ENCODE measurements around the gene ITGA2.
"Not testable (repeated sequence)": the region's sequence is repeated elsewhere in the genome, so short reads cannot be mapped to it uniquely, and the experiment has no call there.

ITGA2 gene

GRCh38 chr5:52989025-52989780 lies at the start of gene ITGA2:
TSS of gene ITGA2 (plus strand) at chr5:52989352. CDS start at chr5:52989469, 117 bp downstream.
- peak; percentile 45 to 47 for DNase-seq

GRCh38 chr5:52943285-52943684 lies 45.9 kb upstream of the ITGA2 start:
- peak; percentile 17 to 38 for DNase-seq

DNA sequence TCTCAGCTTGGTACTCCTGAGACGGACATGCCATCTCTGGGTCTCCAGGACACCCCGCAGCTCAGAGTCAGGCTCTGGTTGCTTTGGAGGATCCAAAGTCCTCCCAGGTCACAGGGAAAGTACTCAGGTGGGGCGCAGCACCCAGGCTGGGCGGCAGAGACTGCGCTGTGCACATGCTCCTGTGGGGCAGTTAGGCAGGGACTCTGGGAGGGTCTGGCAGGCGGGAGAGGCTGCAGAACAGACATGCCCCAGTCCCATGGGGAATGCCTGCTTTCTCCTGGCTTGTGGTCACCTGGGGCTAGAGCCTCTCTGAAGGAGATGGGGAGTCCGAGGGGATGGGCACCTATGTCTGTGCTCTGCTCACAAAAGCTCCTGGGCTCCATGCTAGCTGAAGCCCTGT lies 45.3 kb upstream of the ITGA2 start:
- DNase-seq, result no peak

DNA sequence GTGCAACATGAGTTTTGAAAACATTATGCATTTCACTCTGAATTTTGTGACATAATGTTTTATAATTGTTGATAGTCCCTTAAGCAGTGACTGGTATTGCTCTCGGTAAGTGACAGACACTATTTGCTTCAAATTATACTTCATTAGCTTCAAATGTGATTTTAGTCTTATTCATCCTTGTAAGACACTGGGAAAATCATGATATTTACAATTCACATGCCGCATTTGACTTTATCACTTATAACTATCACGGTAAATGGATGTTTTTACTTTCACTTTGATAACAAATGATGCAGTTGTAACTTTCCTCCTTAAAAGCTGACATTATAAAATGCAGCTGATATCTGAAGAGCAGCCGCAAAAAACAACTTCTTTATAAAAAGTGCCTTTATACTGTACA lies 44.1 kb upstream of the ITGA2 start:
- no peak for DNase-seq

DNA sequence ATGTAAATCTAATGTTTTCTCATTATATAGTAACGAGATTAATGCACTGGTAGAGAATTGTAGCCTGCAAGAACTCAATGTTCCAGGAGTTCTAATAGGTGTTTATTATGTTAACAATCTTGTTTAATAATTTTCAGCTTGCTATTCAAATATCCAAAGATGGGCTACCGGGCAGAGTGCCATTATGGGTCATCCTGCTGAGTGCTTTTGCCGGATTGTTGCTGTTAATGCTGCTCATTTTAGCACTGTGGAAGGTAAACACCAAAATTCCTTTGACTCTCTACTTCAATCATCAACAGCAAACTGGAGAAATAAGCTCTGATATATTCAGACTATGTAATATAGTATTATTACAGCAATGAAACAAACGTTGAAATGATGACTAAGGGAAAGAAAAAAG lies 41.9 kb upstream of the ITGA2 start:
- no peak for DNase-seq

- DNase-seq, result no peak
Measured at GRCh38 chr5:52947851-52948250, 41.3 kb upstream of the ITGA2 start.

DNA sequence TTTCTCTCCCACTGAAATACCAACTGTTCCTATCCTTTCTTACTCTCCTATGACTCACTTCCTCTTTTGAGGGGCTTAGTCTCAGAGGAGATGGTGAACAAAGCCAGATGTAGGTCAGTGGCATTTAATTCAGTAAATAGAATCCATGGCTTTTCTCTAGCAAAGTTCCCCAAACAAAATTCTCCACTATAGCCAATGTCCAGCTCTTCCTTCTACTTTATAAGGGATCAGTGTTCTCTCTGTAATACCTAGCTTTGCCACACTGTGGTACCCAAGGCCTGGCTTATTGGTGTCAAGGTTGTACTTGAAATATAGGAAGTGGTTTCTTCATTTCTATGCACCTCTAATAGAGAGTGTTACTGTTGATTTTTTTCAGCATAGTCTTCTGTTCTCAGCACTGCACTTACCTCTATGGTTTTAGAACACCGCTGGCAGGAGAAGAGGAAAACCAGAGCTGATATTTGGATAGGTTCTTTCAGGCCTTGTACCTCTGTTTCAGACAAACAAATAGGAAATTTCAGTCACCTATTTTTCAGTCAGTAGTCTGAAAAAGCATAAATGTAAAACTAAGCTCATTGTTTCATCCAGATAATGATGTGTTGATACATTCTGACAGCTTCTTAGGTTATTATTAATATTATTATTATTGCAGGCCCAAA lies 40.6 kb upstream of the ITGA2 start:
- DNase-seq, result peak; percentile 79 to 81

DNA sequence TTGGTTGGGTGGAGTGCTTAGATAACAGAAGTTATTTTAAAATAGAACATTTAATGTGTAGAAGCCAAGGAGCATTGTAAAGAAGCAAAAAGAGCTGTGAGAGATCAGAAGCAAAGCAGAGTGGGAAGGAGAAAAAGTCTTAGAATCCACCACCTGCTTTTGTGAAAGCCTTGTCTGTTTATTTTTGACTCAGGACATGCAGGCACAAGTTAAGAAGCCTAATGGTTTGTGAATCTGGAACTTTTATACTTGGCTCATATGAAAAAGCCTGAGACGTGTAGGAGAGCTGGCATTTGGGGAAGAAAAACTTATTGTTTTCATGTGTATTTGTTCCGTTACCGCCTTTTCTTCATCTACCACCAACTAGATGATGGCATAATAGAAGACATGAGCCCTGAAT lies 38.5 kb upstream of the ITGA2 start:
- no peak for DNase-seq

GRCh38 chr5:52952483-52952882 lies 36.7 kb upstream of the ITGA2 start:
- DNase-seq, result no peak

GRCh38 chr5:52956014-52956413 lies 33.1 kb upstream of the ITGA2 start:
- DNase-seq, result no peak

DNA sequence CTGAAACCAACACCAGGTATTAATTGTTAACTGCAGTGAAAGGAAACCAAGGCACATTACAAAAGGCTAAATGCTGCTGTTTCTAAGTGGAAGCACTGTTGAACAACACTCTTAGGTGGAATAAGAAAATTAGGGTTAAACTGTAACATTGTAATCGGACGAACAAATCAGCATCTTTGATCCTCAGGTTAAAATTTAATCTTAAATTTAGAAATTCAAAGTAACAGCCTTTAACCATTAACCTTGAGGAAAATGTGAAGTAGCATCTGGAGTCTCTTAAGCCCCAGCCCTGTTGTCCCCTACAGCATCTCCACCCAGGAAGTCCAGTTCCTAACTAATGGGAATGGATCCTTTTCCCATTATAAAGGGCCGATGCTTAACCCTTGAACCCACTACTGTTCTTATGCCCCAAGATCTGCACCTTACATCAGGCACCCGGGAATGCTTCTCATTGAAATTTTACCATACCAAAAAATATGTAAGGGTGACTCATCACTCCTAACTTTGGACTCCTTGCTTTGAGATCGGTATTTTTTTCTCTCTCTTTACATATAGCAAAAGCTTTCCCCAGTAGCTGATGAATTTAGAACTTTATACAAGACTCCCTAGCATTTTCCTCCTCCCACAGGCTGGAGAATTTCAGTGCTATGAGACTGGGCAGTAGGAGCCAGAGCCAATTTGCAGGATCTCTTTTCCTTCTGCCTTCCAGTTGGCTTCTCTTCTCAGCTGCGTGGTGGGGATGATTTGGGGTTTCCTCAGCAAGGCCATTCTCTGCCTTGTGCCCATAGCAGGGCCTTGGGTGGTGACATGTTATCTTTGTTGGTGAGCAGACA lies 32.0 kb upstream of the ITGA2 start:
- DNase-seq, result no peak

GRCh38 chr5:52961274-52961681 lies 27.9 kb upstream of the ITGA2 start:
- DNase-seq, result no peak

GRCh38 chr5:52963636-52964035 lies 25.5 kb upstream of the ITGA2 start:
- no peak for DNase-seq

DNA sequence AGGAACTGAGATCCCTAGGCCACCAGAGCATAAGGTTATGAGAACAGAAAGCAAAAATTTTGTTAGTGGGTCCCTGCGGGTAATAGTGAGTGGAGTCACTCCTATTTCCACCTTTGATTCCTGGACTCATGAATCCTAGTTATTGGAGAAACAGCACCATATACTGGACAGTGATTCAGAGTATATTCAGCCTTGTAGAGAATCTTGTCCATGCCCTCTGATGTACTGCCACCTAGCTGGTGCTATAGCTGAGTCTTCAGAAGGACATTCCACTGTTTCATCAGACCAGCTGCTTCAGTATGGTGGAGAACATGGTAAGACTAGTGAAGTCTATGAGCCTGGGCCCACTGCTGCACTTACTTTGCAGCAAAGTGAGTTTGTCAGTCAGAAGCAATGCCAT lies 25.0 kb upstream of the ITGA2 start:
- DNase-seq, result no peak

DNA sequence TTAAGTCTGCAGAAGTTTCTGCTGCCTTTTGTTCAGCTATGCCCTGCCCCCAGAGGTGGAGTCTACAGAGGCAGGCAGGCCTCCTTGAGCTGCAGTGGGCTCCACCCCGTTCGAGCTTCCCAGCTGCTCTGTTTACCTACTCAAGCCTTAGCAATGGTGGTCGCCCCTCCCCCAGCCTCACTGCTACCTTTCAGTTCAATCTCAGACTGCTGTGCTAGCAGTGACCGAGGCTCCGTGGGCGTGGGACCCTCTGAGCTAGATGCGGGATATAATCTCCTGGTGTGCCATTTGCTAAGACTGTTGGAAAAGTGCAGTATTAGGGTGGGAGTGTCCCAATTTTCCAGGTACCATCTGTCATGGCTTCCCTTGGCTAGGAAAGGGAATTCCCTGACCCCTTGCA lies 13.0 kb upstream of the ITGA2 start:
- not testable (repeated sequence) for DNase-seq

GRCh38 chr5:52977264-52977897 lies 11.8 kb upstream of the ITGA2 start:
- DNase-seq, result no peak

DNA sequence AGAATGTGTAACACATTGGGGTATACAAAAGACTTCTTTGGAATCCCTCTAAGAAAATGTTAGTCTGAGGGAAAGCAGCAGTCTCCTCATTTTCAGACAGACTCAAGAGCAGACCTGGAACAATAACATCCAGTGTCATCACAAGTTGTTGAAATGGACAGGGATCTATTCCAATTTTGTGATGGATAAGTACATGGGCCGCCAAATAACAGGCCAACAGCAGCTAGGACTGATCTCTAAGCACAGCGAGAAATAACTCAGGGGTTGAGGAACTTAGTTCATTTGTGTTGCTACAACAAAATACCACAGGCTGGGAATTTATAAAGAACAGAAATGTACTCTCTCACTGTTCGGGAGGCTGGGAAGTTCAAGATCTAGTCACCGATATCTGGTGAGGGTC lies 7.6 kb upstream of the ITGA2 start:
- DNase-seq, result no peak

DNA sequence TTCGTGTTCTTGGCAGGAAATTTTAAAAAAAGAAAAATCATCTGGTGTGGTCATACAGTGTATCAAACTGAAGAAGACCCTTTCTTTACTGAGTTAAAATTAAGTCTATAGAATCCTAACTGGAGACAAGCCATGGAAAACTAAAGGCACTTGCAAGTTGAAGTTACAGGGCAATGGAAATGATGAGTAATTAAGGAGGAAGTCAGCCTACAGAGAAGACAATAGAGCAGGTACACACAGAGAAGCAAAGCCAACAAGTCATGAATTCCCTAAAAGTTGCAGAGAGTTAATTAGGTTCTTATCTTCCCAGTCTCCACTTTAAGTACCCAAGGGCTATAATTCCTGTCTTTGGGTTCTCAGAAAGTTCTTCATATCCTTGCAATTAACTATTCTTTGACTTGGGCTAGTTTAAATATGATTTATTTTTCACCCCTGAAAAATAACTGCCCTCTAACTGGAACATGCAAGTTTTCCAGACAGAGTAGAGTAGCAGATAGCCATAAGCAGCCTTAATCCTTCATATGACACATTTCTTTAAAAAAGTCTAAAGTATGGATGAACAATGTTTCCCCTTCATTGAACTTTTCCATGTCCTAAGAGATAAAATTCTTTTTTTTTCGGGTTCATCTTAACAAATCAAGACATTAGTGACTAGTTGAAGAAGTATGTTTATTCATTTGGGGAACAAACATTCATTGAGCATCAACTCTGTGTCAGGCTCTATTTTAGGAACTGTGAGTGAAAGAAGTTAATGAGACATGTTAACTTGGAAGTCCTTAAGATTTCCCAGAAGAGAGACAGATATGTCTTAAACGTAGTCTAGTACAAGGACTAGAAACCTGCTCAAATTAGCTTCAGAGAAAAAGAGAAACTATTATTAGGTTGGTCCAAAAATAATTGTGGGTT lies 5.2 kb upstream of the ITGA2 start:
- DNase-seq, result no peak

DNA sequence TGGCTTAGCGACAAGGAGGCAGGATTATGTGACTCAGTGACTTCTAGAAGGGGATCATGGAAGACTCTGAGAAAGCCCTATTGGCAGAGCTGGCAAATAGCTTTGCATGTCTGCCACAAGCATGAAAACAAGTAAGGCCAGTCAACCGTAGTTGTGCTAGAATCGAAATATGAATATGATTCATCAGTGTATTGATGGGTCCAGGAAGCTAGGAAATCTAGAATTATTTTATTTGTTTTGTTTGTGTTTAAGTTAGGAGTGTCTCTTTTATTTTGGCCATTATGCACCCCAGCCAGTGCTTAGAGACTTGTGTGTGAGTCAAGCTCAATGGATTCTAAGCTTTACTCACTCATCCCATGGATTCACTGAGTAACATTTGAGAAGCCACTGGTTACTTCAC lies 3.8 kb upstream of the ITGA2 start:
- no peak for DNase-seq

DNA sequence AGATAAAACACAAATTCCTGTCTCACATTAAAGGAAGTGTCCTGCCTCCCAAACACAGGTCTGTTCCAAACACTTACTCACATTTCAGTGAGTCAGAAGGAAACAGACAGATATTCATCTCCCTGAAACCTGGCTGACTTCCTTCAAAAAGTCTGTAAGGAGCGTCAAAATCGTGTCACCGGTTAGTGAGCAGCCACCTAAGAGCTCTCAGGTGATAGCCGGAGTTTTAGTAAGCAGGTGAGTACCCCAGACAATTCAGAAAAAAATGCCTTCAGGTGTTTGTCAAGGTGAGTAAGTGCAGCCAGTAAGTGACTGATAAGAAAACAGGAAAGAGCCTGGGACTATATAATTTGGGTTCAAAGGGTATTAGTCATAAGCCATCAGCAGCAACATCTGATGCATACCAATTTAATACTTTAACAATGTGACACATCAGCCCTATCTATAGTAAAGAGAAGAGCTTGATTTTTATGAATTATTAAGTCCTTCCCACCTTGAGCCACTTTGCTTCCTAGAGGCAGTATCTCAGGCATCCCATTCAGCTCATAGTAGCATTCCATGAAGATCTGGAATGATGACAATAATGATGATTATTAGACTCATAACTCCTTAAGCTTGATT lies 1.3 kb upstream of the ITGA2 start:
- DNase-seq, result no peak

DNA sequence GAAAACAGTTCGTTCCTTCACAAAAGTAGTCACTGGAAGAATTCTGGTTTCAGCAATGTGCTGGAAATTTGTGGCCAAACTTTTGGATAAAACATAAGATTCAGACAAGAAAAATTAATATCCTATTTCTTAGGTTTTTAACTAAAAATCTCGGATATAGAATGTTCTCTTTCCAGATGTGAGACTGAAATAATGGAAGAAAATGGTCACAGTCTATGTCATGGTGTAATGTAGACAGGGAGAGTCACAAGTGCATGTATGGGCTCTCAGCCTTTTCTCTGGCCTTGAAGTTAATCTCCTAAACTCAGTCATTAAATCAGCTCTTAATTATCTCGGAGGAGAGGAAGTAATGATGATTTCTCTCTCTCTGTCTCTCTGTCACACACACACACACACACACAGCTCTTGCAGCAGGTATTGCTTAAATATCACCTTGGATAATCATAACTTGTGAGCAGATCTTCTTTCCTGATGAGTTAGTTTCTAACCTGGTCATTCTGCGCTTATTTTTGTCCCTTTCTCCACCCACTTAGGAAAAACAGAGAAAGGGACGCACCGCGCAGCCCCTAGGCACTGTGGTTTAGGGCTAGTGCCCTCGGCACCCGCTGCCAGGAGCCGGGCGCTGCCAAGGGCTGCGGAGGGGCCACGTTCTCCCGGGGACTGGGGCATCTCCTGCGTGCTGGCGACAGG lies 672 bp upstream of the ITGA2 start:
- no peak for DNase-seq

Data from AML-193 (cell line).